Femur (tissue), 1 donor: ENCODE measurements around the gene CAPZB.

ENCODE experiments used
- DNase-seq: peaks from one replicate; pipeline ENCODE4 v3.0.0-alpha.2; 2017

CAPZB gene

GRCh38 chr1:19467199-19468187, 17.8 kb downstream of the CAPZB start:
- DNase-seq: no peak

- DNase-seq: no peak
Measured at GRCh38 chr1:19466112-19466561, 19.2 kb downstream of the CAPZB start.

GRCh38 chr1:19465650-19466049, 19.7 kb downstream of the CAPZB start:
- no peak for DNase-seq

- no peak for DNase-seq
Measured at GRCh38 chr1:19465123-19465522, 20.2 kb downstream of the CAPZB start.

- no peak for DNase-seq
Measured at GRCh38 chr1:19464696-19465095, 20.6 kb downstream of the CAPZB start.

GRCh38 chr1:19463504-19463803, 21.9 kb downstream of the CAPZB start:
- no peak for DNase-seq

- no peak for DNase-seq
Measured at GRCh38 chr1:19462781-19463503, 22.4 kb downstream of the CAPZB start.

- DNase-seq: no peak
Measured at GRCh38 chr1:19461220-19461554, 24.2 kb downstream of the CAPZB start.

GRCh38 chr1:19460535-19461219, 24.7 kb downstream of the CAPZB start:
- no peak for DNase-seq

- no peak for DNase-seq
Measured at GRCh38 chr1:19458815-19459417, 26.4 kb downstream of the CAPZB start.

- no peak for DNase-seq
Measured at GRCh38 chr1:19457607-19458006, 27.7 kb downstream of the CAPZB start.

- no peak for DNase-seq
Measured at GRCh38 chr1:19456968-19457441, 28.3 kb downstream of the CAPZB start.

GRCh38 chr1:19455353-19455752, 30.0 kb downstream of the CAPZB start:
- DNase-seq: no peak

GRCh38 chr1:19454265-19455146, 30.8 kb downstream of the CAPZB start:
- no peak for DNase-seq

GRCh38 chr1:19453741-19454201, 31.6 kb downstream of the CAPZB start:
- no peak for DNase-seq

GRCh38 chr1:19452221-19452663, 33.1 kb downstream of the CAPZB start:
- peak; percentile 68 for DNase-seq

- DNase-seq: peak; percentile 58
Measured at GRCh38 chr1:19450811-19451515, 34.4 kb downstream of the CAPZB start.

GRCh38 chr1:19449454-19450228, 35.7 kb downstream of the CAPZB start:
- no peak for DNase-seq

GRCh38 chr1:19448491-19449439, 36.6 kb downstream of the CAPZB start:
- DNase-seq: peak; percentile 79
